Activated CD8-positive, alpha-beta memory T cell treated with anti-CD3 and anti-CD28 coated beads, Interleukin-2, amount 50 U/mL, for 24 hours (primary cell): ENCODE measurements around the gene LARP4B.
"Not testable (repeated sequence)": the region's sequence is repeated elsewhere in the genome, so short reads cannot be mapped to it uniquely, and the experiment has no call there.

Source experiments
- DNase-seq: peaks from one replicate; pipeline ENCODE4 v3.0.0-alpha.2; 2020; ENCODE audit errors: extremely low read depth

Gene LARP4B

DNA sequence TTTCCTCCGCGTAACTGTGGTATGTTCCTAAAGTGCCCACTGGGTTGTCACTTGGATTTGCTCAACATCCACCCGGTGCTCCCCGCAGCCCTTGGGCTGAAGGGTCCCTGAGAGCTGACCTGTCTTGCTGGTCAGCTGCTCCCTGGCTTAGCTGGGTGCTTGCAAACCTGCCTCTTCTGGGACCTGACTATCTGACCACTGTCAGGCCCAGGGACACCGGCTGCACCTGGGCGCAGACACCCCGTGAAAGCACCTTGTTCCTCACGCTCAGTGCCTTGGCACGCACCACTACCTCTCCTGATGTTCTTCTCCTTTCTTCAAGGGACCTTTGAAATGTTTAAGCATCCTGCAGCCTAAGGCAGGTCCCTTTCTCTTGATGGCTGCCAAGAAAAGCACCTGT lies 26.6 kb upstream of the LARP4B start:
- no peak for DNase-seq

DNA sequence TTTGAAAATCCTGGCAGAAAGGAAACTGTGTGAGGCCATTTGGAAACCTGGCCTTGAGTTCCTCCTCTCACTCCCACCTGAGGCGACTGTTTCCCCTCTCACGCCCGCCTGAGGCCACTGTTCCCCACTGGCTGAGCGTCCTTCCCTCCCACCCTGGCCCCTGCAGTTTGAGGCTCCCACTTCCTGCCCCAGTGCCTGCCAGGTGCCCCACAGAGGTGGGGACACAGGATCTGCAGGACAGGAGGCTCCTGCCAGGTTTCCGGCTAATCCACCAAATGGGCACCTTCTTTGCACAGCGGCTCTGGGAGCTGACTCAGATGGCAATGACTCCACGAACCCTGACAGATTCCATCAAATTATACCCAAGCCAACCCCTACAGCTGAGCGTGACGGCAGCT lies 24.3 kb upstream of the LARP4B start:
- DNase-seq: no peak

DNA sequence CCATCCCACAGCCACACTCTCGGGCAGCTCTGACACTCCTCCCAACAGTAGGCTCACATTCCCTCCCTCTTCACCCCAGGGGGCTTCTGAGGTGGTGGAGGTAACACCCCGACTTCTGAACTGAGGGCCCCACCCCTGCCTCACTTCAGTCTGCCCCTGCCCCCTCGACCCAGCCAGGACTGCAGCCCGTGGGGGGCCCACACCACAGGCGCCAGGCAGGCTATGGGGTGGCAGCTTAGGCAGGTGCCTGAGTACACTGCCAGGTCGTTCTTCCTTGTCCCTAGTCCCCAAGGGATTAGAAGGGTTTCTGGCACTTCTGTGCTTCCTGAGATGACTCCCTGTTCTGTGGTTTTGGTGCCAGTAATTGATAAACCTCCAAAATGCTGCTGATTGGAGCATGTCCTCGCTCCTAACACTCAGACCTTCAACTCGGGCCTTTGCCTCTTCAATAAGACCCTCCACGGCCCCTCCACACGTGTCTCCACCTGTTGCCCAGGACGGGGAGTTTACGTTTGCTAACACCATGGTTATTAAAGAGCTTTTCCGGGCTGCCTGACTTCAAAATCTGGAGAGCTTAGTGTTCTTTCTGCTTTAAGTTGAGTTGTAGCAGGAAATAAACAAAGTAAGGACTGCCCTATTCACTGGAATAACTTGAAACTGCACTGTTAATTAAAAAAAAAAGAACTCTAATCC lies 23.8 kb upstream of the LARP4B start:
- DNase-seq: no peak

DNA sequence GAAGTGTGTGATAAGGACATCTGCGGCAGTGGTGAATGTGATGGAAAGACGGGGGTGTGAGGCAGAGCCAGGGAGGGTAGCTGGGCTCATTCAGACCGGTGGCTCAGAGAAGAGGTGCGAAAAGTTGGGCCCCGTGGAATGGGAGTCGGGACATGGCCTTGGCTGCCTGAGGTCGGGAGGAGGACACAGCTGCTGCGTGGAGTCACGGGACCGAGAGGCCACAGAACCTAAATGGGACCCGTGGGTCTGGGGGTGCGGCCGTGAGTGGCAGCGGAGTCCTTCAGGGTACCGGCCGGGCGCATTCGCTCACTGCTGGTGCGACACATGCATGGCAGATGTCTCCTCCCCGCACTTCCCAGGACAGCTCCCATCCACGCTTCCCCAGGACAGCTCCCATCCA lies 22.9 kb upstream of the LARP4B start:
- DNase-seq: no peak

DNA sequence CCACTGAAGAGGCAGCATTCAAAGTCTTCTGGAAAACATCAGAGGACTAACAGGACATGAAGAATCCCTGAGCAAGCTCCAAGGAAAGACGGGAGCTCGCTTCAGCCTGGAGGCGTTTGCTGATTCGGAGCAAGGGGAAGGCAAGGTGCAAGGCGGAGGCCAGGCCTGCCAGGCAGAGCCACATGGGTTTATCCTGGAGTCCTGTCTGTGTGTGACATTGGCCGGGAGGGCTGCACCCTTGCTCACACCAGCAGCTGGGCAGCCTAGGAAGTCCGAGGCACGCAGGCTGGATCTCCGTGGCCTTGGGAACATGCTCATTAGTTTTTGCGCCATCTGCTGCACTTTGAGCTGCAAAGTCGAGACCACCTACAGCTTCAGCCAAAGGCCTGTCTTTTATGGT lies 22.3 kb upstream of the LARP4B start:
- DNase-seq: no peak

DNA sequence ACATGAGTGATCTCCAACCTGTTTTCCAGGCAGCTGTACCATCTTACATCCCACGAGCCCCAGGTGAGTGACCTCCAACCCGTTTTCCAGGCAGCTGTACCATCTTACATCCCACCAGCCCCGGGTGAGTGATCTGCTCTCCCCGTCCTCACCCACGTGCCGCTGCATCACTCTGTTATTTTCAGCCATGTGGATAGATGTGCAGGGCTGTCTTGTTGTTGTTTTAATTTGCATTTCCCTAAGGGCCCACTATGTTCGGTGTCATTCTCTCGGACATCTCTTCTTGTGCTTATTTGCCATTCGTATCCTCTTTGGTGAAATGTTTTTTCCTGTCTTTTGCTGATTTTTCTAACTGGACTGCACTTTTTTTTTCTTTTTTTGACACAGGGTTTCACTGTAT lies 17.9 kb upstream of the LARP4B start:
- DNase-seq: no peak

DNA sequence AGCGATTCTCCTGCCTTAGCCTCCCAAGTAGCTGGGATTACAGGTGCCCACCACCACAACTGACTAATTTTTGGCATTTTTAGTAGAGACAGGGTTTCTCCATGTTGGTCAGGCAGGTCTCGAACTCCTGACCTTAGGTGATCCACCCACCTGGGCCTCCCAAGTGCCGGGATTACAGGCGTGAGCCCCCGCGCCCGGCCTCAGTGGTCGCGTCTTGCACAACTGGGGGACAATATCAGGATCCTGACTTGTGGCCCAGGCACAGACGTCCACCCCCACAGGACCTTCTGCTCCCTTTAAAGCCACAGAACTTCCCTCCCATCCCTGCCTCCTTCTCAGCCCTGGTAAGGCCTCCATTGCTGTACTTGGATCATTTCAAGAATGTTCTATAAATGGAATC lies 16.8 kb upstream of the LARP4B start:
- DNase-seq: no peak

DNA sequence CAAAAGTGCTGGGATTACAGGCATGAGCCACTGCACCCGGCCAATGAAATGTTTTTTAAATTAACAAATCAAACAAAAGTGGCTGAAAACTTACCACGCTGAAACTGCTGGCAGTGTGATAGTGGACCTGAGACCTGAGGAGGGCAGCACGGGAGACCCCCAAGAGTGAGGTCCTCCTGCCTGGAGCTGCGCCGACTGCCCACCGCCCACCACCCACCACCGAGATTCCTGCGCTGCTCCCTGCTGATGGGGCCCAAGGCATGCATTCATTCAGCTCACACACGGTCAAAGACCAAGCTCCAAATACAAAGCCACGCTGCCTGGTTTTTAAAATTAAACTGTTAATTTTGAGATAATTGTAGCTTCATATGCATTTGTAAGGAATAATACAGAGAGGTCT lies 16.4 kb upstream of the LARP4B start:
- DNase-seq: no peak

DNA sequence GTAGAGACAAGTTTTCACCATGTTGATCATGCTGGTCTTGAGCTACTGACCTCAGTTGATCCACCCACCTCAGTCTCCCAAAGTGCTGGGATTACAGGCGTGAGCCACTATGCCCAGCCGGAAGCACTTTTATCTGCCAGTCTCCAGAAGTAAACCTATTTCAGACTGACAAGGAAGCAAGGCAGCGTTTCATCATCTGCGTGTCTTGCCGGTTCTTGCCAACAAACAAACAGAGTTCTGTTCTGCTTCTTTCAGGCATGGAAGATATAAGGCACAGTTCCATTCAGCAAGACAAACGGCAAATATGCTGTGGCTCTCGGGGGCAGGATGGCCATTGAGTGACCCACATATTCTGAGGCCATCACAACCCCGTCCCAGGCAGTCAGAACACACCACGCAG lies 15.5 kb upstream of the LARP4B start:
- no peak for DNase-seq

DNA sequence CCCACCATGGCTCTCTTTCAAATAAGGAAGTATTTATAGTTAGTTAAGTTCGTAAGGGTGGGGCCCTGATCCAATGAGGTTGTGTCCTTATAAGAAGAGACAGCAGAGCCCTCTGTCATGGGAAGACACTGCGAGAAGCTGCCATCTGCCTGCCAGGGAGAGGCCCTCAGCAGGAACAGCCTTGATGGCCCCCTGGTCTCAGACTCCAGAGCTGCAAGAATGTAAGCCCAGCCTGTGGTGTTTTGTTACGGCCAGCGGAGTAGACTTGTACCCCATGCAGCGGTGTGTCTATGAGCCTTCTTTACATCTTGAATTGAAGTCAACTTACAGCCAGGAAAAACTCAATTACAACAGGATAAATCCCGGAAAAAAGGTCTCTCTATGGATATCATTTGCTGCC lies 14.3 kb upstream of the LARP4B start:
- no peak for DNase-seq

DNA sequence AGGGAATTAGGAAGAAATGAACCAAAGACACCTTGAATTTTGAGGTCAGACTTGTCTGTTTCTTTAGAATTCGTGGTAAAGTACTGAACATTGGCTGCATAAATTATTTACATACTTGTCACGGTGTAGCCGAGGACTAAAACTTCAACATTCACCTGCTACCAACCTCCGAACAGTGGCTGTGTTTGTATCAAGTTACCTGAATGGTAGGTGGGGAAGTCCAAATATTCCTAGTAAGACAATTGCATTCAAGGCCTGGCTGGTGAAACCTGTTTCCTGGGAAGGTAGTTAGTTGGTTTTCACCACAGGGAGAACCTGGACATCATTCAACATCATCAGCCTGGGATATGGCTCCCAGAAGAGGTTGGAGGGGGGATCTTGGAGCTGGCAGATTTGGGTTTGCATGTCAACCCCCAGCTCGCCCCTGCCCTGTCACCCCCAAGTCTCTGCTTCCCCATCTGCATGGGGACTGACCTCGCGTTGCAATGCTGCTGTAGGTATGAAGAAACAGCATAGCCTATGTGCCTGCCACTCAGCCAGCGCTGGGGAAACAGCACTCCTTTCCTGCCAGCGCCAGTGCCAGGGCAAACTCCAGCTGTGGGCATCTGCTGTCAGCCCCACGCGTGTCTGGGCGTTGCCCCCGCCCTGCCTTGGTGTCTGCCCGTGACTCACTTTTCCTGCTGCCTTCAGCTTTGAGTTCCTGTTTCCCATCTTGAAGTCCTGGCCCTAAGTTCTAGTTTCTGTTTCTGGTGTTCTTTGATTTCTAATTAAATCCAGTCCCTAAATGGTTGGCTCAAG lies 12.7 kb upstream of the LARP4B start:
- no peak for DNase-seq

DNA sequence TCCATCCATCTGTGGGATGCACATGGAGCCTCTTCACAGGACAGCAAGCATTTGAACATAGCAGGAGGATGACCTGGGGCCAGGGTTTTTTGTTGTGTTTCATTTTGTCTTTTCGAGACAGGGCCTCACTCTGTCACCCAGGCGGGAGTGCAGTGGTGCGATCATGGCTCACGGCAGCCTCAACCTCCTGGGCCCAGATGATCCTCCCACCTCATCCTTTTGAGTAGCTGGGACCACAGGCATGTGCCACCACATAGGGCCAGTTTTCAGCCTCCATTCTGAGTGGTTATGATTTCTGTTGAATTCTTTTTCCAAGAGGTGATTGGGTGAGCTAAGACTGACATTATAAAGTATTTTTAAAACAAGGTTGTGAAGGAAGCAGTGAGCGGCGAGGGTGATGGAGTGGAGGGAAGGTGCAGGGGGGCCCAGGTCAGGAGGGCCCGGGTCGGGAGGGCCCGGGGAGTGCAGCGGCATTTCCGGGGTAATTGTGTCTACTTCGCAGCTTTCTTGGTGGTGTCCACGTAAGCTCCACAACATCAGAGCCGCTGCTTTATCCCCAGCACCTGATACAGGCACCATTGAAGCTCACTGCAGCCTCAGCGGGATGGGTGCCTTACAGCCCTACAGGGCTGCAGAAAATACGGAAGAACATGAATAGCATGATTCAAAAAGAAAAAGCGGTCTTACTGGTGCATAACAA lies 12.0 kb upstream of the LARP4B start:
- DNase-seq: no peak

DNA sequence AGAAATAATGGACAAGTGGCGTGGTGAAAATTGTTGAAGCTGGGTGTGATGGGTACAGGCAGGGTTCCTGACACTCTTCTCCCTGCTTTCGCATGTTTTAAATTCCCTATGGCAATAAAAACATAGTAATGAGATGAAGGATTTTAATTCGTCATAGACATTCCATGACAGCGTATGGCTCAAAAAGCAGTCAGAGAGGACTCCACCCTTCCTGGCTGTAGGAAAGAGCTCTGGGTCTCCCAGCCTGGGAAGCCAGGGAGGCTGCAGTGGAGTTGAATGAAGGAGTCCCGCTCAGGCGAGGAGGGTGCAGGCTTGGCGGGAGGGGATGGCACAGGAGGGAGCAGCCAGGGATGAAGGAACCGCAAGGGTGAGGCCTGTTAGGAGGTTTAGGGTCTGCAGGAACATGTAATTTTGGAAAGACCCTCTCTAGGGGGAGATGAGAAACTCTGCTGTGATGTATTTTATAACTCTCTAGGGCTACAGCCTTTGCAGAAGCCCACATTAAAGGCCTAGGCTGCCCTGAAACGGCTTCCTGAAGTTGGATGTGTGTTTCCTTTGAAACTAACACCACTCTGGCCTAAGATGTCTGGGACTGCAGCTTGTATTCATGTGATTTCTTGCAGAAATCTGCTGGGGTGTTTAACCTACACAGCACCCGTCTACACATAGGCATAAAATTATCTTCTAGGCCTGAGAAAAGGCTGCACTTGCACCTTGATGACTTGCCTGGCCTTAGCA lies 7.6 kb upstream of the LARP4B start:
- DNase-seq: no peak

DNA sequence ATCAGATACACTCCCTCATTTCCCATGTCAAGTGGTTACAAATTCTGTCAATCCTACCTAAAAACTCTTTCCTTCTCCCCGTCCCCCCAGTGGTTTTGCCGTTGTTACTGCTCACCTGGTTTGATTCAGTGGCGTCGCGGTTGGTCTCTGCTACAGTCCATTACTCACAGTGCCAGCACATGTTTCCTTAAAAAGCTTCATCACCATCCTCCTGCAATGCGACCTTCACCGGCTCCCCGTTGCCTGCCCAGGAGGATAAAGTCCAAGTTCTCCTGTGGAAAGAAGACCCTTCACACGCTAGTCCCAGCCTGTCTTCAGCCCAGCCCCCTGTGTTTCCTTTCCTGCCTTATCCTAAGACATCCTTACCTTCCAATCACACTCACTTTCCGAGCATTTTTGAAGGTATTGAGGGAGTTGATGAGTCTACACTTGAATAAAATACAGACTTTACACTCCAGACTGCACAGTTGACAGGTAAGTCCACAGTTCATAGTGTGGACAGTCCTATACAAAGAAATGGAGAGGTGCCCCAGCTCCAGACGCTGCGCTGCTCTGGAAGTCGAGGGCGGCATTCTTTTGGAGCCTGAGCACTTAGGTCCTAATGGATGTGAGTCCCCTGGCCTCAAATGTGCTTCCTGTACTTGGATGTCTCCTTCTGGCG lies 3.4 kb upstream of the LARP4B start:
- no peak for DNase-seq

DNA sequence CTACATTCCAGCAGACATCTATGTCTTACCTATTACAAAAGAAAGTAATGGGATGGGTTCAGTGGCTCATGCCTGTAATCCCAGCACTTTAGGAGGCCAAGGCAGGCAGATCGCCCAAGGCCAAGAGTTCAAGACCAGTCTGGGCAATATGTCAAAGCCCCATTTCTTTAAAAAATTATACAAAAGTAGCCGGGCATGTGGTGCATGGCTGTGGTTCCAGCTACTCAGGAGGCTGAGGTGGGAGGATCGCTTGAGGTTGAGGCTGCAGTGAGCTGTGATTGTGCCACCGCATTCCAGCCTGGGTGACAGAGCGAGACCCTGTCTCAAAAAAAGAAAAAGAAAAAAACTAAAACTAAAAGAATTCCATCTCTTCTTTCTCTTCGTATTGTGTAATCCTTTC lies 2.7 kb upstream of the LARP4B start:
- not testable (repeated sequence) for DNase-seq

DNA sequence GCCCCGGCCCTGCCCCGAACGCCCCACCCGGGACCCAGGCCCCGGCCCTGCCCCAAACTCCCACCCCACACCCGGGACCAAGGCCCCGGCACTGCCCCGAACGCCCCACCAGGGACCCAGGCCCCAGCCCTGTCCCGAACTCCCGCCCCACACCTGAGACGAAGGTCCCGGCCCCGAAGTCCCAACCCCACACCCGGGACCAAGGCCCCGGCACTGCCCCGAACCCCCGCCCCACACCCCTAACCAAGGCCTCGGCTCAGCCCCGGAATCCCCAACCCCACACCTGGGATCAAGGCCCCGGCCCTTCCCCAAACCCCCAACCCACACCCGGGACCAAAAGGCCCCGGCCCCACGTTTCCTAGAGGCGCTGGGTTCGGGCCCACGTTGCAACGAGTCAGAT lies 1.1 kb upstream of the LARP4B start:
- DNase-seq: no peak

DNA sequence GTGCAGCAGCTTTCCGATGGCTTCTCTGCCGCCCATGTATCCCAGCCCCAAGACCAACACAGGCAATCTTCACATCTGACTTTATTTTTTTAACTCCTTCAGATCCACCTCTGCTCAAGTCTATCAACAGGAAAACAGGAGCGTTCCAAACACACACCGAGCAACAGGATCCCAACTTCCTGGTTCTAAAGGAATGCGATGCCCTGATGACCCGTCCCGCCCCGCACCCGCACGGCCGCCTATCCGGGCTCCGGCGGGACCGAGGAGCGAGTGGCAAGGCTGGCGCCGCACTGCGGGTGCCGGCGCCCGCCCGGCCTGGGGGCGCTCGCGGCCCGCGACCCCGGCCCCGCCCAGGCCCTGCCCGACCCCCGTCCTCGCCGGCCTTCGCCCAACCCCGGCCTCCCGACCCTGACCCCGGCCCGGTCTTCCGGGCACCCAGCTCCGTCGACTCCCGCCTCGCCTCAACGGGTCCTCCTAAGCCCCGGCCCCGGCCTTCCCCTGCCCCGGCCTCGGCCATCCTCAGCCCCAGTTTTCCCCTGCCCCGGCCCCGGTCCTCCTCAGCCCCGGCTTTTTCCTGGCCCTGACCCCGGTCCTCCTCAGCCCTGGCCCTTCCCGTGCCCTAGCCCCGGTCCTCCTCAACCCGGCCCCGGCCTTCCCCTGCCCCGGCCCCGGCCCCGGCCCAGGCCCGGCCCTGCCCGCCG lies 730 bp downstream of the LARP4B start:
- DNase-seq: no peak

DNA sequence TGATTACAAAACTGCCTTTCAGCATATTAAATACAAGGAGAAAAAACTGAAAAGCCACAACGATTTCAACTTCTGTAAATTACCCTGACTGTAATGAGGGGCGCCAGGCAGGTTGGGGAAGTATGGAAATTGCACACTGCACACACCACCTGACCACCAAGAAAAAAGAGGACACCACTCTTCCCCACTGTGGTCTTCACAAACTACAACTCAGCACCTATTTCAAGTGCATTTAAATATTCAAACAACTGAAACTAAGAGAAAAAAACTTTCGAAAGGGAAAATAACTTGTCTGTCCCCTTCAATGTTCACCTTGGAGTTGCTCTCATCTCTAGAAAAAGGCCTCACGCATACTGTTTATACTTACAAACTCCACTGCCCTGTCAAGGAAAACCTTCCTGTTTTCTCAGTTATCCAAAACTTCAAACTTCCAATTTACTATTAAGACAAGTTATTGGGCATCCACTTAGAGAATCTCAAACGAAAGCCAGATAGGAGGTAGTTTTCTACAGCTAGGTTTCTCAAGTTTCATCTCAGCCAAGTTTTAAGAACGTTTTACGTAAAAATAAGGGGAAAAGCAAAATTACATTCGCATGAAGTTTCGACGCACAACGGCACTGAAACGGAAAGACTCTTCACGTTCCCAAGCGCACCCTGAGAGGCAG lies 1.4 kb downstream of the LARP4B start:
- no peak for DNase-seq

DNA sequence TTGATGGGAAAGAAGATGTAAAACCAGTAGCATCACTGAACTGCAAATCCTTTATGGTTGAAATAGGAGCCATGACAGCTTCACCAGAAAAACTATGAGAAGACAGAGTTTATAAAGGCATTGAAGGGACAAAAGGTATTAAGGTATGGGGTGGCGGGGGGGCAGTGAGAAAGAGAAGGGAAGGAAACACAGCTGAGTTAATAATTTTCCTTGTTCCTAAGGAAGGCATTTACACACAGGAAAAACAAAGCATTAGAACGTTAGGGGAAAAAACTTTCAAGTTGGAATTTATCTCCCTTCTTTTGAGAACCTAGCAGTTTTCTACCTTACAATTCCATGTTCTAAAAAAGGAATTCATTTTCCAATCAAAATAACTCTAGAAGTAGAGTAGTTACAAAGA lies 4.4 kb downstream of the LARP4B start:
- no peak for DNase-seq

DNA sequence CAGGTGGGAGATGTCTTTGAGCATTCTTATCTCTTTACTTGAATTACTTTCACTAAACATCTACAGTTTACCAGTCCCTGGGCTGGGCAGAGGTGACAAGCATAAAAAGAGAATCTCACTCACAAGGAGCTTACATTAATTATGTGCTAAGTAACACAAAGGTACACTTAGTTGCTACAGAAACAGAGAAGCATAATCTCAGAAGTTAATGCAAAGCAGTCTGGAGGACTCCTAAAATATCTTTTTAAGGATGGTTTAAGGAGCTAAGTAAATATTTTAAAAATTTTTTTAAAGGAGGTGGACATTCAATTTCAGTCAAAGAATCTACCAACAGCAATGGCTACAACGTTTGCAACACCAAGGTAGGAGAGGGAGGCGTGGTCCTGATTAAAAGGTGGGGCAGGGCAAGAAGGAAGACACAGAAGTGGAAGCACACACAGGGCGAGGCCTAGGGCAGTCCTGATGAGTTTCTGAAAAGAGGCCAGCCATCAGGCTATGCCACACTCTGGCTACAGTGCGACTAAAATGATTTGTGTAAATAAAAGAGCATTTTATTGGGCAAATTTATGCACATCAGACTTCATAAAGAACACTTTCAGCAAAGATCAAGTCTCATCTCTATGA lies 5.3 kb downstream of the LARP4B start:
- no peak for DNase-seq
